Endothelial cell (in vitro differentiated cells): ENCODE results near the gene CYRIA. TPM values are rescaled to one million over a fixed set of nuclear protein-coding genes. Genes with fewer than 3 reads are reported as not detected.

ENCODE experiments used
- DNase-seq: peaks from one replicate; pipeline ENCODE4 v3.0.0; 2021; ENCODE audit warnings: low spot score
- H3K27ac Mint-ChIP-seq: one replicate; pipeline ENCODE4 v1.8.0; 2021; ENCODE audit warnings: mixed read lengths, inconsistent platforms; ENCODE audit not compliant: unreplicated experiment
- H3K27me3 Mint-ChIP-seq: one replicate; pipeline ENCODE4 v1.8.0; 2021; ENCODE audit warnings: mild to moderate bottlenecking, moderate library complexity, mixed read lengths, inconsistent platforms; ENCODE audit not compliant: unreplicated experiment
- H3K36me3 Mint-ChIP-seq: one replicate; pipeline ENCODE4 v1.8.0; 2021; ENCODE audit warnings: mild to moderate bottlenecking, low read depth, mixed read lengths, inconsistent platforms; ENCODE audit not compliant: unreplicated experiment
- H3K4me1 Mint-ChIP-seq: one replicate; pipeline ENCODE4 v1.8.0; 2021; ENCODE audit warnings: mild to moderate bottlenecking, mixed read lengths, inconsistent platforms; ENCODE audit not compliant: unreplicated experiment
- H3K4me3 Mint-ChIP-seq: one replicate; pipeline ENCODE4 v1.8.0; 2021; ENCODE audit warnings: mild to moderate bottlenecking, mixed read lengths, inconsistent platforms; ENCODE audit not compliant: unreplicated experiment
- H3K9me3 Mint-ChIP-seq: one replicate; pipeline ENCODE4 v1.8.0; 2021; ENCODE audit warnings: mixed read lengths, inconsistent platforms; ENCODE audit not compliant: unreplicated experiment
- CTCF ChIP-seq: fragments of 200-600 bp; sonication (generic); IDR thresholded peaks from one replicate; pipeline ENCODE4 v1.5.0; 2021; ENCODE audit warnings: antibody characterized with exemption; ENCODE audit not compliant: unreplicated experiment
- total RNA-seq: library from RNA; stranded (reverse); fragmentation: NEBNext Ultra II Directional; extraction: Animal tissue kit (Norgen Biotek cat#: 25700); gene quantifications from one replicate; pipeline ENCODE4 v1.2.1, GENCODE V29; 2021; ENCODE audit not compliant: unreplicated experiment

Gene CYRIA
- total RNA-seq, 1 donor from 2014 or later, result 32.4 TPM

- TF ChIP-seq CTCF, result no peak
- no peak for DNase-seq
- Mint-ChIP-seq H3K36me3 (peaks cover 21% of the 10 kb centered on the region), H3K9me3 (no peaks in the 10 kb centered on the region), H3K27ac (no peak overlapping the region), H3K27me3 (no peaks in the 10 kb centered on the region), H3K4me3 (no peak overlapping the region), H3K4me1 (peaks cover 17% of the 10 kb centered on the region)
Measured at GRCh38 chr2:16641509-16641908, 24.1 kb downstream of the CYRIA start.

- H3K27me3 Mint-ChIP-seq, result no peaks in the 10 kb centered on the region
- peaks cover 24% of the 10 kb centered on the region for H3K36me3 Mint-ChIP-seq
- H3K27ac Mint-ChIP-seq, result no peak overlapping the region
- no peak for DNase-seq
- TF ChIP-seq CTCF, result no peak
- no peaks in the 10 kb centered on the region for H3K9me3 Mint-ChIP-seq
- peaks cover 17% of the 10 kb centered on the region for H3K4me1 Mint-ChIP-seq
- H3K4me3 Mint-ChIP-seq, result no peak overlapping the region
Measured at GRCh38 chr2:16640867-16641266, 24.8 kb downstream of the CYRIA start.

- no peak for TF ChIP-seq CTCF
- peaks cover 26% of the 10 kb centered on the region for H3K36me3 Mint-ChIP-seq
- peaks cover 17% of the 10 kb centered on the region for H3K4me1 Mint-ChIP-seq
- no peak overlapping the region for H3K27ac Mint-ChIP-seq
- H3K27me3 Mint-ChIP-seq, result peaks cover 2% of the 10 kb centered on the region
- no peak for DNase-seq
- no peak overlapping the region for H3K4me3 Mint-ChIP-seq
- H3K9me3 Mint-ChIP-seq, result no peaks in the 10 kb centered on the region
Measured at GRCh38 chr2:16640001-16640700, 25.5 kb downstream of the CYRIA start.

GRCh38 chr2:16639431-16639830 is 26.2 kb downstream of the CYRIA start:
- Mint-ChIP-seq H3K4me3 (no peak overlapping the region), H3K4me1 (peaks cover 17% of the 10 kb centered on the region), H3K27ac (no peak overlapping the region), H3K9me3 (no peaks in the 10 kb centered on the region), H3K27me3 (peaks cover 2% of the 10 kb centered on the region), H3K36me3 (peaks cover 29% of the 10 kb centered on the region)
- DNase-seq, result no peak
- TF ChIP-seq CTCF, result no peak

- Mint-ChIP-seq H3K27ac (no peak overlapping the region), H3K4me3 (no peak overlapping the region), H3K27me3 (peaks cover 2% of the 10 kb centered on the region), H3K4me1 (peaks cover 17% of the 10 kb centered on the region), H3K9me3 (no peaks in the 10 kb centered on the region), H3K36me3 (peaks cover 31% of the 10 kb centered on the region)
- no peak for TF ChIP-seq CTCF
- no peak for DNase-seq
Measured at GRCh38 chr2:16638946-16639345, 26.7 kb downstream of the CYRIA start.
